SU-DHL-6 (cell line): ENCODE data around the gene FOLH1.
"Not testable (repeated sequence)": the region's sequence is repeated elsewhere in the genome, so short reads cannot be mapped to it uniquely, and the experiment has no call there.

Source experiments
- EZH2phosphoT487 ChIP-seq: fragments of 200-600 bp; sonication (generic), shearing (Covaris generic); conservative IDR thresholded peaks from 2 replicates; pipeline ENCODE4 v1.6.1; 2018; ENCODE audit warnings: mild to moderate bottlenecking, antibody characterized with exemption, low read length, moderate library complexity, mixed read lengths
- TF ChIP-seq, protein P1 (sequence below): fragments of 200-600 bp; sonication (generic); IDR thresholded peaks from one replicate; pipeline ENCODE4 v1.5.1; 2017; ENCODE audit warnings: antibody characterized with exemption, mild to moderate bottlenecking, low read length, moderate library complexity; ENCODE audit not compliant: insufficient read depth, poor library complexity, severe bottlenecking

DNA sequence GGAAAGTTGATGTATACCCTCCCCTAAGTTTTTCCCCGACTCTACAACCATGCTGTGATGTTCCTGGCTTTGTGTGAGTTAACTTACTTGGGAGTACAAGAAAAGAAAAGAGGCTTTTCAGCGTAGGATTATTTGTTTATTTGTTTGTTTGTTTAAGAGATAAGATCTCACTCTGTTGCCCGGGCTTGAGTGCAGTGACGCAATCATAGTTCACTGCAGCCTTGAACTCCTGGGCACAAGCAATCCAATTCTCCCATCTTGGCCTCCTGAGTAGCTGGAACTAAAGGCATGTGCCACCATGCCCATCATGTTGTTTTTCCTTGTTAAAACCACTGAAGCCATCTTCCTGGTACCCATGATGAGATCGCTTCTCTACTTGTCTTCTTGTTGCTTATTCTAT, 24.6 kb upstream of the FOLH1 start:
- TF ChIP-seq, protein P1, sequence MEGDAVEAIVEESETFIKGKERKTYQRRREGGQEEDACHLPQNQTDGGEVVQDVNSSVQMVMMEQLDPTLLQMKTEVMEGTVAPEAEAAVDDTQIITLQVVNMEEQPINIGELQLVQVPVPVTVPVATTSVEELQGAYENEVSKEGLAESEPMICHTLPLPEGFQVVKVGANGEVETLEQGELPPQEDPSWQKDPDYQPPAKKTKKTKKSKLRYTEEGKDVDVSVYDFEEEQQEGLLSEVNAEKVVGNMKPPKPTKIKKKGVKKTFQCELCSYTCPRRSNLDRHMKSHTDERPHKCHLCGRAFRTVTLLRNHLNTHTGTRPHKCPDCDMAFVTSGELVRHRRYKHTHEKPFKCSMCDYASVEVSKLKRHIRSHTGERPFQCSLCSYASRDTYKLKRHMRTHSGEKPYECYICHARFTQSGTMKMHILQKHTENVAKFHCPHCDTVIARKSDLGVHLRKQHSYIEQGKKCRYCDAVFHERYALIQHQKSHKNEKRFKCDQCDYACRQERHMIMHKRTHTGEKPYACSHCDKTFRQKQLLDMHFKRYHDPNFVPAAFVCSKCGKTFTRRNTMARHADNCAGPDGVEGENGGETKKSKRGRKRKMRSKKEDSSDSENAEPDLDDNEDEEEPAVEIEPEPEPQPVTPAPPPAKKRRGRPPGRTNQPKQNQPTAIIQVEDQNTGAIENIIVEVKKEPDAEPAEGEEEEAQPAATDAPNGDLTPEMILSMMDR: not testable (repeated sequence)
- TF ChIP-seq EZH2phosphoT487: not testable (repeated sequence)
